ENCODE measurements around the gene JAKMIP1.

JAKMIP1 gene

DNA sequence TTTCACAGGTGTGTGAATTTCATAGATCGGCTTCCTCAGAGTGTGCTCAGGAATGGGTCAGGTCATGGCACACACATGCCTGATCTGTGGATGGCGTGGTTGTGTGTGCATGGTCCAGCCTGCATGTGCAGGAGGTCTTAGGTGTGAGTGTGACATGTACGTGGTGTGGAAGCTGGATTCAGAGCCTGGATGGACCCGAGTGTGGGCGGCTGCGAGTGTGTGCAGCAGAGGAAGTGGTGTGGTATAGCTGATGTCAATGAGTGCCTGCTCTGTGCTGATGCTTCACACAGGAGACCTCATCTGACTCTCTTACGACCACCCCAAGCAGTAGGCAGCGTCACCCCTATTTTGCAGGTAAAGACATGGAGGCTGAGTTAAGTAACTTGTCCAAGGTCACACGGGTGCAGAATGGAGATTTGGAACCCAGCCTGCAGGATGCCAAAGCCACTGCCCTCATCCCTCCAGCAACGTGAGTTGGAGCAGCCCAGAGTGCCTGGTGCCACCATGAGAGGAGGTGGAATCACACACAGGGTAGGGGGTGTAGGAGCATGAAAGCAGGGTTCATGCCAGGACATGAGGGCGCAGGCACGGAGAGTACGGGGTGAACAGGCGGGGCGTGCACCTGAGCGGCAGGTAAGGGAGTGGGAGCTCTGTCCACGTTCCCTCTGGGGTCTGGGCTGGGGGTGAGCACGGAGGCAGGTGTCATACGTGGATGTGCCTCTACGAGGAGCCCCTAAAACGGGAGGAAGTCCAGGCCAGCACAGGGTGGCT lies 157.9 kb downstream of the JAKMIP1 start:
- Histone ChIP-seq H3K27me3 (ENCODE audit: control insufficient read depth, low read length) (no peaks in the 10 kb centered on the region), H3K4me1 (ENCODE audit: control insufficient read depth, low read length) (no peaks in the 10 kb centered on the region), H3K9me3 (ENCODE audit: control insufficient read depth, insufficient read depth, low read length) (no peaks in the 10 kb centered on the region), H3K79me2 (ENCODE audit: control insufficient read depth, low read length) (no peaks in the 10 kb centered on the region), H3F3A (ENCODE audit: control insufficient read depth, insufficient read depth) (no peaks in the 10 kb centered on the region), H3K36me3 (ENCODE audit: control insufficient read depth, low read length) (no peaks in the 10 kb centered on the region), H4K20me1 (ENCODE audit: control insufficient read depth, insufficient read depth, low read depth, low read length) (no peaks in the 10 kb centered on the region), H3K9me2 (replicated peaks; ENCODE audit: control insufficient read depth, low read length) (no peaks in the 10 kb centered on the region), H3K4me3 (ENCODE audit: low read length) (no peak overlapping the region), H3K27ac (ENCODE audit: low read depth, low read length) (no peak overlapping the region), H3K4me2 (ENCODE audit: low read length) (no peak overlapping the region)
- TF ChIP-seq, protein P1, sequence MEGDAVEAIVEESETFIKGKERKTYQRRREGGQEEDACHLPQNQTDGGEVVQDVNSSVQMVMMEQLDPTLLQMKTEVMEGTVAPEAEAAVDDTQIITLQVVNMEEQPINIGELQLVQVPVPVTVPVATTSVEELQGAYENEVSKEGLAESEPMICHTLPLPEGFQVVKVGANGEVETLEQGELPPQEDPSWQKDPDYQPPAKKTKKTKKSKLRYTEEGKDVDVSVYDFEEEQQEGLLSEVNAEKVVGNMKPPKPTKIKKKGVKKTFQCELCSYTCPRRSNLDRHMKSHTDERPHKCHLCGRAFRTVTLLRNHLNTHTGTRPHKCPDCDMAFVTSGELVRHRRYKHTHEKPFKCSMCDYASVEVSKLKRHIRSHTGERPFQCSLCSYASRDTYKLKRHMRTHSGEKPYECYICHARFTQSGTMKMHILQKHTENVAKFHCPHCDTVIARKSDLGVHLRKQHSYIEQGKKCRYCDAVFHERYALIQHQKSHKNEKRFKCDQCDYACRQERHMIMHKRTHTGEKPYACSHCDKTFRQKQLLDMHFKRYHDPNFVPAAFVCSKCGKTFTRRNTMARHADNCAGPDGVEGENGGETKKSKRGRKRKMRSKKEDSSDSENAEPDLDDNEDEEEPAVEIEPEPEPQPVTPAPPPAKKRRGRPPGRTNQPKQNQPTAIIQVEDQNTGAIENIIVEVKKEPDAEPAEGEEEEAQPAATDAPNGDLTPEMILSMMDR (IDR thresholded peaks at IDR 0.05; ENCODE audit: low read depth, low read length, poor library complexity, severe bottlenecking): no peak
- TF ChIP-seq EZH2phosphoT487 (IDR thresholded peaks at IDR 0.05; ENCODE audit: borderline replicate concordance, low read length): no peak

DNA sequence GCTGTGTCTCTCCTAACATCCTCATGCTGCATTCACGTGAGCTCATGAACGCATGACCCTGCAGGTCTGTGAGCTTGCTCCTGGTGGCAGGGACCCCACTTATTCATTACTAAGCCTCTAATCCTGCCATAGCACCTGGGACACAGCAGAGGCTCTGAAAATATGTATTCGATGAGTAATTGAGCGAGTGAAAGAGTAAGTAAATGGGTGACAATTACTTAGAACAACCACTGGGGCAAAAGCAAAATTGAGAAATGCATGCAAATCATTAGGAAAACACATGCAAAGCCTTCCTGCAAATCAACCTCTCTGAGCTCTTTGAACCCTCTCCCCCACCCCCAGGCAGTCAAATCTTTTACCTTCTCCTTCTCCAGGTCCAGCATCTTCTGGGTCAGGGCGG lies 158.5 kb downstream of the JAKMIP1 start:
- Histone ChIP-seq H3K4me3 (ENCODE audit: low read length) (no peak overlapping the region), H4K20me1 (ENCODE audit: control insufficient read depth, insufficient read depth, low read depth, low read length) (no peaks in the 10 kb centered on the region), H3K4me1 (ENCODE audit: control insufficient read depth, low read length) (no peaks in the 10 kb centered on the region), H3K4me2 (ENCODE audit: low read length) (no peak overlapping the region), H3K27ac (ENCODE audit: low read depth, low read length) (no peak overlapping the region), H3K9me3 (ENCODE audit: control insufficient read depth, insufficient read depth, low read length) (no peaks in the 10 kb centered on the region), H3K27me3 (ENCODE audit: control insufficient read depth, low read length) (no peaks in the 10 kb centered on the region), H3F3A (ENCODE audit: control insufficient read depth, insufficient read depth) (no peaks in the 10 kb centered on the region), H3K79me2 (ENCODE audit: control insufficient read depth, low read length) (no peaks in the 10 kb centered on the region), H3K9me2 (replicated peaks; ENCODE audit: control insufficient read depth, low read length) (no peaks in the 10 kb centered on the region), H3K36me3 (ENCODE audit: control insufficient read depth, low read length) (no peaks in the 10 kb centered on the region)
- no peak for TF ChIP-seq EZH2phosphoT487 (IDR thresholded peaks at IDR 0.05; ENCODE audit: borderline replicate concordance, low read length)
- TF ChIP-seq, protein P1 (IDR thresholded peaks at IDR 0.05; ENCODE audit: low read depth, low read length, poor library complexity, severe bottlenecking): no peak

DNA sequence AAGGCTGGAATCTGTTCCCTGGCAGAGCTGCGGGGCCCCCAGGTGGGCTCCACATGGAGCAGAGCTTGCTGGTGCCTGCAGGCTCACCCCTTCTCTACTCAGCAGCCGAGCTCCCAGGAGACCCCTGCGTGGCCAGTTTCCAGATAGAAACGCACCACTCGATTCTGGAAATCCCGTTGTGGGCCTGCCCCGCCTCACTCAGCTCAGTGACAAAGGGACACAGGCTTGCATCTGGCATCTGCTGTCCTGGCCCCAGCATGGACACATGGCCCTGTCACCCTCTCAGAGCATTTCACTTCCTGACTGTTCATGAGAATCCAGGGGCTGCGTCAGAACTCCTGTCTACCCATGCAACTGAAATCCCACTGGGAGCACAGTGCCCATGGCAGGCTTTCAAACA lies 161.6 kb downstream of the JAKMIP1 start:
- H3K9me2 ChIP-seq (replicated peaks; ENCODE audit: control insufficient read depth, low read length): no peaks in the 10 kb centered on the region
- no peaks in the 10 kb centered on the region for H3K9me3 ChIP-seq (ENCODE audit: control insufficient read depth, insufficient read depth, low read length)
- H4K20me1 ChIP-seq (ENCODE audit: control insufficient read depth, insufficient read depth, low read depth, low read length): no peaks in the 10 kb centered on the region
- H3K27me3 ChIP-seq (ENCODE audit: control insufficient read depth, low read length): no peaks in the 10 kb centered on the region
- H3K4me1 ChIP-seq (ENCODE audit: control insufficient read depth, low read length): no peaks in the 10 kb centered on the region
- TF ChIP-seq EZH2phosphoT487 (IDR thresholded peaks at IDR 0.05; ENCODE audit: borderline replicate concordance, low read length): no peak
- TF ChIP-seq, protein P1 (IDR thresholded peaks at IDR 0.05; ENCODE audit: low read depth, low read length, poor library complexity, severe bottlenecking): no peak
- H3F3A ChIP-seq (ENCODE audit: control insufficient read depth, insufficient read depth): no peaks in the 10 kb centered on the region
- no peaks in the 10 kb centered on the region for H3K79me2 ChIP-seq (ENCODE audit: control insufficient read depth, low read length)
- no peak overlapping the region for H3K4me2 ChIP-seq (ENCODE audit: low read length)
- H3K4me3 ChIP-seq (ENCODE audit: low read length): no peak overlapping the region
- H3K36me3 ChIP-seq (ENCODE audit: control insufficient read depth, low read length): no peaks in the 10 kb centered on the region
- no peak overlapping the region for H3K27ac ChIP-seq (ENCODE audit: low read depth, low read length)
